ENCODE results near the gene EXD3.

EXD3 gene

DNA sequence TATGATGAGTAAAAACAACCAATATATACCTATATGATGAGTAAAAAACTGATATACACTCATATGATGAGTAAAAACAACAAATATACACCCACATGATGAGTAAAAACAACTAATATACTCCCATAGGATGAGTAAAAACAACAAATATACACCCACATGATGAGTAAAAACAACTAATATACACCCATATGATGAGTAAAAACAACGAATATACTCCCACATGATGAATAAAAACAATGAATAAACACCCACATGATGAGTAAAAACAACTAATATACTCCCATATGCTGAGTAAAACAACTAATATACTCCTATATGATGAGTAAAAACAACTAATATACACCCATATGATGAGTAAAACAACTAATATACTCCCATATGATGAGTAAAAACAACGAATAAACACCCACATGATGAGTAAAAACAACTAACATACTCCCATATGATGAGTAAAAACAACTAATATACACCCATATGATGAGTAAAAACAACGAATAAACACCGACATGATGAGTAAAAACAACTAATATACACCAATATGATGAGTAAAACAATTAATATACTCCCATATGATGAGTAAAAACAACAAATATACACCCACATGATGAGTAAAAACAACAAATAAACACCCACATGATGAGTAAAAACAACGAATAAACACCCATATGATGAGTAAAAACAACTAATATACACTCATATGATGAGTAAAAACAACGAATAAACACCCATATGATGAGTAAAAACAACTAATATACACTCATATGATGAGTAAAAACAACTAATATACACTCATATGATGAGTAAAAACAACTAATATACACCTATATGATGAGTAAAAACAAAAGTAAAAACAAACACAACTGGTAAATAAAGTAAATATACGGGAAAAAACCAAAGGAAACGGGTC lies 95.1 kb downstream of the EXD3 start:
- FAIRE-seq: peak; percentile 100

DNA sequence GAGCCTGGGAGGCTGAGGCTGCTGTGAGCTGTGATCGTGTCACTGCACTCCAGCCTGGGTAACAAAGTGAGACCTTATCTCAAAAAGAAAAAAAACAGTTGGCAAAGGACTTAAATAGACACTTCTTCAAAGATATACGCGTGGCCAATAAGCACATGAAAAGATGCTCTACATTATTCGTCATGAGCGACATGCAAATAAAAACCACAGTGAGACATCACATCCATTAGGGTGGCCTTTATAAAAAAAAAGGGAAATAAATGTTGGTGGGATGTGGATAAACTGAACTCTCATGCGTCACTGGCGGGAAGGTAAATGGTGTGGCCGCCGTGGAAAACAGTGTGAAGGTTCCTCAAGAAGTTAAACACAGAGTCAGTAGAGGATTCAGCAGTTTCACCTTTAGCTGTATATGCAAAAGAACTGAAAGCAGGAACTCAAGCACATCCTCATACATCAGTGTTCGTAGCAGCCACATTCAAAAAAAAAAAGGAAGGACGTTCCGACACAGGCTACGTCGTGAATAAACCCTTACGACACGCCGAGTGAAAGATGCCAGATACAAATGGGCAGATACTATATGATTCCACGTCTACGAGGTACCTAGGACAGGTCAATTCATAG lies 96.4 kb downstream of the EXD3 start:
- FAIRE-seq: no peak

DNA sequence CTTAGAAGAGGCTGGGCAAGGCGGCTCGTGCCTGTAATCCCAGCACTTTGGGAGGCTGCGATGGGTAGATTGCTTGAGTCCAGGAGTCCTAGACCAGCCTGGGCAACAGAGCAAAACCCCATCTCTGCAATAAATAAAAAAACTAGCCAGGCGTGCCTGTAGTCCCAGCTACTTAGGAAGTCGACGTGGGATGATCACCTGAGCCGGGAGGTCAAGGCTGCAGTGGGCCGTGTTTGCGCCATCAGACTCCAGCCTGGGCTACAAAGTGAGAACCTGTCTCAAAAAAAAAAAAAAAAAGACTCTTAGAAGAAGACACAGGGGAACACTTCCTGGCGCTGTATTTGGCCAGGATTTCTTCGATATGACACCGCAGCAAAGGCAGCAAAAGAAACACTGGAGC lies 97.2 kb downstream of the EXD3 start:
- no peak for FAIRE-seq

DNA sequence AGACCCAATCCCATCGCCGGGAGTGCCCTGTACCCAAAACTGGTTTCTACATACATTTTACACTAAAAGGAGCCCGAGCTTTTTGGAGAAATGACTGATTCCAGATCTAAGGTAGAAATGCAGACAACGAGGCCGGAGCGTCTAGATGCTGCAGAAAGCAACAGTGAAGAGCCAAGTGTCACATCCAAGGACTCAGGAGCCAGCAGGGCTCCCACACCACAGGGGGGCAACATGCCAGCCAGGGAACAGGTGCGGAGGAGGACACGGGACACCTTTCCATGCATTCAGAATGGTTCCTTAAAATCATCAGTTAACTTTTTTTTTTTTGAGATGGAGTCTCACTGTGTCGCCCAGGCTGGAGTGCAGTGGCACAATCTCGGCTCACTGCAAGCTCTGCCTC lies 97.8 kb downstream of the EXD3 start:
- no peak for FAIRE-seq

DNA sequence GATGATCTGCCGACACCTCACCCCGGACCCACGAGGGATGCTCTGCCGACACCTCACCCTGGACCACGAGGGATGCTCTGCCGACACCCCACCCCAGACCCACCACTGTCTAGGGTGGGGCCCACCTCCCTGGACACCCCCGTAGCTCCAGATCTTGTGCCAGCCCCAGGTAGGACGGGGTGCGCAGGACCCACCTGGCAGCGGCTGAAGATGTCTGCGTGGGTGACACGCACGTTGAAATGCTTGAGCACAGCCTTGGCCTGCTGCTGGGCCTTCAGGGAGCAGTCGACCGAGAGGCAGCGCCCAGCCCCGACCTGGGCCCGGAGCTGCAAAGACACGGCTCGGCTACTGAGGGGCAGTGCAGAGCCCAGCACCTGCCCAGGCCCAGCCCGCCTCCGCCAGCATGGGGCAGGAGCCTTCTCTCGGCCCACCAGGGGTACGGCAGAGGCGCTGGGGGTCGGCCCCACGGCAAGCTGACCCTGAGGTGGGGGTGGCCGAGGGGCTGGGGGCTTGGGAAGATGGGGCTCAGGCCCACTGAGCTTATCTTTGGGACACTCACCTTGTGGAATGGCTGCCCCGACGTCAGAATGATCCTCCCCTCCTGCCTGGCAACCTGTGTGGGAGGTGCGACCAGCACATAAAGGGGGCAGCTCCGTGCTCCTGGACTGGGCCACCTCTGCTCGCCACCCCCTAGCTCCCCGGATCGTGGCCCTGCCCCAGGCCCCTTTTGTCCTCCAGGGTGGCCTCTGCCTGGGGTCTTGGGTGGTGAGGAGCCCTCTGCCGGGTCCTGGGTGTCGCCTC lies 99.2 kb downstream of the EXD3 start:
- no peak for FAIRE-seq

DNA sequence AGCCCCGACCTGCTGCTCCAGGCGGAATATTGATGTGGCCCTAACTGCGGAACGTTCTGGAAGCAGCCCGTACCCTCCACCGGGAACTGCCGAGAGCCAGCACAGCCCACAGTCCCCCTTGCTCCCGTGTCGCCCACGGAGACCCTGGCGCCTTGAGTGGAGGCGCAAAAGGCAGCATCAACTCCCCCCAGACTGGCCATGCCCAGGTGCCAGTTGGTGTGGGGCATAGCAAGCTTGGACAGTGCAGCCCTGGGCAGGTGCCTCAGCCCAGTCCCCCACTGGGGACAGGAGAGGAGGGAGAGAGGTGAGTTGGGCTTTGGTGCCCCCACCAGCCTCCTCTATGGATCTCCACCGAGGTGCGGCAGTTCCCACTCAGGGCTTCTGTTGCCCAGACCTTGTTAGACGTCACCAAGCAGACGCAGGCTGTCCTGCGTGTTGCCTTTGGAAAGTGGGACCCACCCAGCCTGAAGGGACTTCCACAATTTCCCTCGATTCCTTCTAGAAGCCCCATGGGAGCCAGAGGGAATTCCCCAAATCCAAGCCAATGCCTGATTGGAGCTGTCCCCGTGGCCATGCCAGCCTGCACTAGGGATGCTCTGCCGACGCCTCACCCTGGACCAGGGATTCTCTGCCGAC lies 101.1 kb downstream of the EXD3 start:
- no peak for FAIRE-seq

DNA sequence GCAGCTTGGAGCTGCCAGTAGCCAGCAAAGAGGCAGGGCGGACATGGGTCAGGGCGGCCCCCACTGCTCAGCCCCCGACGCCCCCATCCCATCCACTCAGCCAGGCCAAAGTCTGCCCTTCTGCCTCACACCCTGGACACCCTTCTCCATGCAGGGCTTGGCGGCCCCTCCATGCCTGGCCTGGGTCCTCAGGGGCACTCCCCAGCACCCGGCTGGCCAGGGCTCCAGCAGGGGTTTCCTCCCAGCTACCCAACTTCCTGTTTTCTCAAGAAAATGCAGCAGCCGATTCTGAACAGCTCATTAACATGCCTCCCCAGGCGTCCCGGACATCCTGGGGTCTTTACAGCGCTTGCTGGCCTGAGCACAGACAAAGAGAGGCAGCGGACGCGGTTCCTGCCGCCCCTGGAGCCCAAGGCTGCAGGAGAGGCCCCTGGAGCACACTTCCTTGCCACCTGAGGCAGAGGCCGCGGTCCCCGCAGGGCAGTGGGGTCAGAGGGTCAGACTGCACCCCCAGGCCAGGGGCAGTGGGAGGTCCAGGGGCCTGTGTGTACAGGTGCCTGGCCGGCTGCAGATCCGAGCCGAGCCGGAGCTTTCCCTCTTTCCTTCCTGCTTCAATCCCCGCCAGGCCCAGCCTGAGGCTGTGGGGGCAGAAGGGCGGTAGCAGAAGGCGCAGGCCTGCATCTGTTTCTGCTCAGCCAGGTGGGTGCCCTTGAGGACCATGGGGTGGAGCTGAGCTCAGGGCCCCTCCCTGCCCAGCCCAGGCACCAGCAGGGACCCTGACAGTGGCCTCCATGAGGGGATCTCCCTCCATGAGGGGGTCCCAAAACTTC lies 102.2 kb downstream of the EXD3 start:
- no peak for FAIRE-seq

DNA sequence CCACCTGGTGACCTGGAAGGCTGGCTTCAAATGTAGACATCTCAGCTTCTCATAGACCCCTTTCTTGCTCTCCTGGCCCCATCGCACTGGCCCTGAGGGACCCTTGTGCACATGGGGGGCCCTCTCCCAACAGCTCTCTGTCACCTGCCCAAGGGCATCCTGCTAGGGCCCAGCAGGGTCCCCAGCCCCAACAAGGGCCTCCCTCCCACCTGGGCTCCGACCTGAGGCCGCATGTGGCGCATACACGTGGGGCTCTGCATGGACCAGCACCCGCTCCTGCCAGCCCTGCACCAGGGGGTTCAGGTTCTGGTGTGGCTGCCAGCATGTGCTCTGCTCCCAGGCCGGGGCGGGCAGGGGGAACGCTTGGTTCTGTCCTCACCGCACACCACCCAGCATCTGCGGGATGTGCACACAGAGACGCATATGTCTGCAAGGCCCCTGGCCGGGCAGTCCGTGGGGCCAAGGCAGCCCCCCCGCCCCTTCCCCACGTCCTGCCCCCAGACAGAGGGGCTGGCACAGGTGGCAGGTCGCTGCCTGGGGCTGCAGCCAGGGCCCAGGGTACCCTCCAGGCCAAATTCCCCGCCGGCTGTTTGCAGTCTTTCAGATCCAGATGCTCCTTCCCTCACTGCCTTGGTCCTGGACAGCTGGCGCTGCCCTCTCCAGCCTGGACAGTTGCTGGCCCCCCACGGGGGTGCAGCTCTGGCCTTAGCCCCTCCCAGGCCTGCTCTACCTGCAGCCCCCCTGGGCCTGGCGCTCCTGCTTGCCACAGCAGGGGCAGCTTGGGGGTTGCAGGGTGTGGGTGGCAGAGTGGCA lies 103.0 kb downstream of the EXD3 start:
- FAIRE-seq: no peak

DNA sequence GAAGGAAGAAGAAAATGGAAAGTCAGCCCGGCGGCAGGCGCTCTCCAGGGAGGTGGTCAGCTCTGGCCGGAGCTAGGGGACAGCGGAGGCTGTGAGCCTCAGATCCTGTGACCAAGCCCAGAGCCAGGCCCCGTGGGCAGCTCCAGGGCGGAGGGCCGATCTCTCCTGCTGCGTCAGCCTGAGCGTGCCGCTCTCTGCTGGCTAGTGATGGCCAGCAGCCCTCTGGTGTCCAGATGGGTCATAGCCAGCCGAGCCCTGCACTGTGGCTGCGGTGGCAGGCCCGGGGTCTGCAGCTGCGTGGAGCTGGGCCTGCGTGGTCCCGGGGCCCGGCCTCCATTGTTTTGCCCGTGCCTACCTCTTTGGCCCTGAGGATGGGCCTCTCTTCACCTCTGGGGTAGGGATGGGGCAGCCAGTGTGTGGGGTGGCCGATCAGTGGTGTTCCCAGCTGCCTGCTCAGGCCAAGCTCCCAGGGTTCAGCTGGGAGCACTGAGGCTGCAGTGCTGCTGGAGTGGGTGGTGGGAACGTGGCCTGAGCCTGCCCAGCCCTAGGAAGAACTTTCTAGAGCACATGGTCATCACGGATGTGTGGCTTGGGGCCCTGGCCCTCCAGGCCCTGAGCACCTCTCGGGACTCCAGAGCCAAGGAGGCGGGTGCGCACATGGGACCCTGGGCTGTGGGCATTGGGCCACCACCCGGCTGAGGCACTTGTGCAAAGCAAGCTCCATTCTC lies 103.8 kb downstream of the EXD3 start:
- no peak for FAIRE-seq

DNA sequence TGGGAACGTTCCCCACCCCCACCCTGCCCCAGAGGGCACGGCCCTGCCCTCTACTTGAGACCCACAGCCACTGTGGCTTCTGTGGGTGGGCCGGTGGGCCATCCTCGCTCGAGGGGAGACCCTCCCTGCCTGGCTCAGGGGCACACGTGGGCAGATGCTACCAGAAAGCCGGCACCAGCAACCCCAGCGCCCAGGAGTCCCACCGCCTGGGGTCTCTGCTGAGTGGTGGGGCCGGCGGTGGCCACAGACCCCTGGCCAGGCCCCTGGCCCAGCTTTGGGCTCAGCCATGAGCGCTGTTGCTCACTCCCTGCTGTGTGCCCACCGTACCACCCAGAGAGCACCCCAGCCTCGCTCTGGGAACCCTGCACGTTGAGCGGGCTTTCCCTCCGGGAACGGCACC lies 104.4 kb downstream of the EXD3 start:
- no peak for FAIRE-seq

DNA sequence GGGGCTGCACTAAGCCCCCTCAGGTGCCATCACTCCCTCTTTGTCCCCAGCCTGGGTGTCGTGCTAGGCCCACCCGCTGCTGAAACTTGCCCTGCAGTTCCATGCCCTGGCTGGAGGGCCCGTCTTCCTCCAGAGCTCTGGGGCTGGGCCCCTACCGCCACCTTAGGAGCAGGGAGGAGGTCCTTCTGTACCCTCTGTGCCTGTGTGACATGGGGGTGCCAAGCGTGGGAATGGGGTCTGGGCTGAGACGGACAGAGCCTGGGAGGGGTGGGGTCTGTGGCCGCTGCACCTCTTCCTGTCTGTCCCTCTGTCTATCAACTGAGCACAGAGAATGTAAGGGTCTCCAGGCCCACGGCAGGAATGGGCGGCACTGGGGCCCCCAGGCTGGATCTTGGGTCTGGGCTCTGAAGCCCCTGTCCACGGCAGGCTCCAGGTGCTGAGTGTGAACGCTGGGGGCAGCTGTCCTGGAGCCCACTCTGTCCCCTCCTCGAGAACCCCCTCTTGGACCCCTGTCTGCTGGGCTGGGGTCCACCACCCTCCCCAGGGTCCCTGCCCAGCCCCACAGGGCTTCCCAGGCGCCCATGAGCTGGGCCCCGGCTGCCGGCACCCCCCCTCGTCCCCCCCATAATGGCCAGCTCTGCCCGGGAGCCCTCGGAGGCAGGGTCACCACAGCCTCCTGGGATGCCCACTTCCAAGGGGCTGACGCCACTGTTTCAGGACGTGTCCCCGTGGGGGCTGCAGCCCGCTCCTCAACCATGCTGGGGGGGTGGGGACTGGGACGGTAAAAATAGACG lies 105.0 kb downstream of the EXD3 start:
- no peak for FAIRE-seq

DNA sequence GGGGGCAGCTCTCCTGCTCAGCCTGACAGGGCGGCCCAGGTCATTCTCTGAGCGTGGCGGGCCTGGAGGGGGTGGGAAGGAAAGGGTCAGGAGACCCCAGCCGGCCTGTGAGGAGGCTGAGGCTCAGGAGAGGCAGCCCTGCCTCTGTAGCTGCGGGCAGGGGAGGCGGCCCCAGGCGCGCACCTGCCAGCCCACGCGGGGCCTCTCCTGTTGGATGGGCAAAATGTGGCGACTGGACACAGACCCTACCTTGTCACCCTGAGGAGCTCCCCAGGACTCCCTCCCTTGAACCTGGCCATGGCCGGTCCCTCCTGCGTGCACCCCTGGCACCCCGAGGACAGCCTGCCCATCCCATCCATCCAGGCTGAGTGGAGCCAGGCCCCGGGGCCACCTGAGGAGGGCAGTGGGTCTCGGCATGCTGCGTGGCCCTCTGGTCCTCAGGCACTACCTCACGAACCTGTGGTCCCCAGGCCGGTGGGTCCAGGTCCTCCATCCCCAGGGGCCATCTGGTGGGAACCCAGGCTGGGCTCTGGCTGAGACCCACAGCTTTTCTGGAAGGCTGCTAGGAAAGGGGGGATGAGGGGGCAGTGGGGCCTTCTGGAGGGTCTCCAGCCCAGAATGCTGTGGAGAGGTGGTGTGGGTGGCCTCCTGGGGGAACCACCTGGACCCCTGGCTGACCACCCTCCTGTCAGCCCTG lies 105.8 kb downstream of the EXD3 start:
- FAIRE-seq: no peak

DNA sequence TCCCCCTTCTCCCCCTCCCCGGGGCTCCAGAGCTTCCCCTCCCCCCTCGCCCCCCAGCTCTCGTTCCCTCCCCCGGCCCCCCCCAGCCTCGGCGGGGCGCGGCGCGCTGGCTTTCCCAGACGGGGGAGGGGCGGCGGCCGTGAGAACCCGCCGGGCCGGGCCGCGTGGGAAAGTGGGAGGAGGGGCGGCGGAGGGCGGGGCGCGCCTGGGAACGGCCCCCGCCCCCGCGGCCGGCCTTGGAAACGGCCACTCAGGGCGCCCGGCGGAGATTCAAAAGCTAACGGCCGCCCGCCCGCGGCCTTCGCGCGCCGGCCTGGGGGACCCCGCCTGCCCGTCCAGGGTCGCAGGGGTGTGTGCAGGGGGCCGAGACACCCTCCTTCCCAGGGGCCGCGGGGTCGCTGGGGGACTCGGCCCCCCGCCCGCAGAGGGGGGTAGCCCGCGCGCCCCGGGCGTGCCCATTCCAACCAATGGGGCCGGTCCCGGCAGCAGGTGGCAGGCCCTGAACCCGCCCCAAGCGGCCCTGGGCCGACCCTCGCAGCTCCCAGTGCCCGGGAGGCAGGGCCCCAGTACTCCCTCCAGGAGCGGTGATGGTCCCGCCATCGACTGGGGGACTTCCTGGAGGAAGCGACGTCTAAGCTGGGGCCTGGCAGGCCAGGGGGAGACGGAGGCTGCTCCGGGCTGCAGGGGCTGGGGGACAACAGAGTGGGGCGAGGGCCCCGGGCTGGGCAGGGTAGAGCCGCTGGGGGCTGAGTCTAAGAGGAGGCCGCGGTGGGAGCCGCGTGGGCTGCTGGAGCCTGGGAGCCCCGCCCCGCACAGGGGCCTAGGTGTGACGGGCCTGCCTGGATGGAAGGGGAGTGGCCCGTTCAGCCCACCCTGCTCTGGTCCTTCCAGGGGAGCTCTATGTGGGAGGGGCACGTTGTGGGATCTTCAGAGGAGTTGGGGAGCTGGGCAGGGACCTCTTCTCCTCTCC lies 106.7 kb downstream of the EXD3 start:
- FAIRE-seq: no peak

DNA sequence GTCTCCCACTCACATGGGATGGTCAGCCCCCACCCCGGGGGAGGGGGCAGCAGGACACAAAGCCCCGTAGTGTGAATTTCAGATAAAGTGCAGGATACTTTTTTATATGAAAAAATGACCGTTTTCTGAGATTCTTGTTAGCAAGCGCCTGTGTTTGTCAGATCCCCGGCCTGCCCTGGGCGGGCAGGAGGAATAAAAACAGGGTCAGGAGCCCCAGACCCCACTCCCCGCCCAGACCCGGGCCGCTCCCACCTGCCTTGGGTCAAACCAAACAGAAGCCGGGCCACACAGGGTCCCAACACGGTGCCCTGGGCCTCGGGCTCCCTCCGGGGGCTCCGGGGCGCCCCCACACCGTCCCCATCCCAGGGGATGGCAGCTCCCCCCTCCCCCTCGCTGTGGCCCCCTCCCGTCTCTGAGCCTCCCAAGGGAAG lies 107.4 kb downstream of the EXD3 start:
- FAIRE-seq: no peak

DNA sequence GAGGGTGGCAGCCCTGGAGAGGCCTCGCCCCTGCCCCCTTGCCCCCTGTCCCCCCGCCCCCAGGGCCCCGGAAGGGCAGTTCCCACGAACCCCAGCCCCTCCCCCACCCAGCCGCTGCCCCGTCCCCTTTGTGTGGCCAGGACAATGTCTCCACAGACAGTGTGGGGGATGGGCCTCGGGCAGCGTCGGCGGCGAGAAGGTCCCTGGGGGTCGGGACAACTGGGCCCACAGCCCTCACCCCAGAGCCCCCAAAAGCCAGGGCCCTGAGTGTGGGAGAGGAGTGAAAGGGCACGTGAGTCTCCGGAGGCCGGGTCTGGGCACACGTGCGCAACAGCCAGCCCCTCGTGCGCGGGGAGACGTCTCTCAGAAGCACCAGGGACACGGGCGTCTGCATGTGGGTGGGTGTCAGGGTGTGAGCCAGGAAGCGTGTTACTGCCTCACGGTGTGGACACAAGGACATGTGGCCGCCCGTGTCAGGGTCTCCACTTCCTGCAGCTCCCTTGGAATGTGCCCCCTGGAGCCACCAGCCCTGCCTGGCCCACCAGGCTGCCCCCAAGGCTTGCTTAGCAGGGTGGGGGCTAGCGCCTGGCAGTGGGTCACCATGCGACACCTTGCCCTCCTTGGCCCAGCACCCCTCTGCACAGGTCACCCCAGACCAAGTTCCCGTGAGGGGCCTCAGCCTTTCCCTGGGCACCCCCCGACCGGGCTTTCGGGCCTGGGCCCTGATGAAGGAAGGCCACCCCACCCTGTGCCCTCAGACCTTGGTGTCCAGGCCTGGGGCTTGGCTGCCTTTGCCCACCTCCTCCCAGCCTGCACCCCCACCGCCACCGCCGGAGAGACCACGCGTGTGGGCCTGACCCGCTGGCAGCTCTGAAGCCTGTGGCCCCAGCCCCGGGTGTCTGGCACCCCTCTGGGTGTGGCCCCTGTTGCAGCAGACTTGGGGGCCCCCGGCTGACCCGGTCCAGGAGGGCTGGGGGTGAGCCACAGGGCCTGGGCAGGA lies 108.1 kb downstream of the EXD3 start:
- no peak for FAIRE-seq

DNA sequence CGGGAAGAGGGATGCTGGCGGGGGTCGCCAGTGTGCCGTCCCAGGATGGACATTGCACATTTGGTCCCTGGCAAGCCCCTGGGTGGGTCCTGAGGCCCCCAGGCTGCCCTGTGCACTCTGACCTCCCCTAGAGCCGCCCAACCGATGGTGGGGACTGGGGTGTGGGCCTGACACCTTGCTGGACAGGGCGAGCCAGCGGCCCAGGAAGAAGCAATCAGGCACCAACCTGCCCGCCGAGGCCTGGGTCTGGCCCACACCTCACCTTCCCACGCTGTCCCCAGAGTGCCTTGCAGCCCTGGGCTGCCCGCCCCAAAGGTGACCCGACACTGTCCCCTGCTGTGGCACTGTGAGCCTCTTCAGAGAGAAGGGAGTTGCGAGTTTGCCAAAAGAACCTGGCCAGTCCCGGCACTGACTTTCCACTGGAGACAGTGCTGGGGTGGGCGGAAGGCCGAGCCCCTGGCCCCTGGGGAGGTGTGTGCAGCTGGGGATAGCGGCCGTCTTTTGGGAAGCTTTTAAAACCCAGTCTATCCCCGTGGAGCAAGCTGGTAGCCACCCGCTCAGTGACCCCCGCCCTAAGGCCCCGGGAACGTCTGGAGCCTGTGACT lies 108.9 kb downstream of the EXD3 start:
- no peak for FAIRE-seq
